ENCODE data around the gene POTEG.
"Not testable (repeated sequence)": the region's sequence is repeated elsewhere in the genome, so short reads cannot be mapped to it uniquely, and the experiment has no call there.

The POTEG gene

DNA sequence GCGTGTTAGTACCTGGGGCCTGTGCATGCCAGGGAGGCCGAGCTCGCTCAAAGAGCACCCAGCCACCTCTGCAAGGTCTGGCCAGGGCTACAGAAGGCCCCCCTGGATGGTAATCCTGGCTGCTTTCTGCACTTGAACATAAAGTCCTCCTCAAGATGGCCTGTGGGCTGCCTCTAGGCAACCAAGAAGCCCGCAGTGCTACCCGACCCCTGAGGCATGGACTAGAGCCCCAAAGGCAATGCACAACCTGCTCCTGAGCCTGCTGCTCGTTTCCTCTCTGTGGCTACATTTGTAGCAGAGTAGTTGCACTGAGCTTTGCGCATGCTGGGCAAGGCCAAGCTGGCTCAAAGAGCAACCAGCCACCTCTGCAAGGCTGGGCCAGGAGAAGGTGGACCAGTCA is 47.8 kb downstream of the POTEG start:
- CTCF ChIA-PET, result not testable (repeated sequence)

DNA sequence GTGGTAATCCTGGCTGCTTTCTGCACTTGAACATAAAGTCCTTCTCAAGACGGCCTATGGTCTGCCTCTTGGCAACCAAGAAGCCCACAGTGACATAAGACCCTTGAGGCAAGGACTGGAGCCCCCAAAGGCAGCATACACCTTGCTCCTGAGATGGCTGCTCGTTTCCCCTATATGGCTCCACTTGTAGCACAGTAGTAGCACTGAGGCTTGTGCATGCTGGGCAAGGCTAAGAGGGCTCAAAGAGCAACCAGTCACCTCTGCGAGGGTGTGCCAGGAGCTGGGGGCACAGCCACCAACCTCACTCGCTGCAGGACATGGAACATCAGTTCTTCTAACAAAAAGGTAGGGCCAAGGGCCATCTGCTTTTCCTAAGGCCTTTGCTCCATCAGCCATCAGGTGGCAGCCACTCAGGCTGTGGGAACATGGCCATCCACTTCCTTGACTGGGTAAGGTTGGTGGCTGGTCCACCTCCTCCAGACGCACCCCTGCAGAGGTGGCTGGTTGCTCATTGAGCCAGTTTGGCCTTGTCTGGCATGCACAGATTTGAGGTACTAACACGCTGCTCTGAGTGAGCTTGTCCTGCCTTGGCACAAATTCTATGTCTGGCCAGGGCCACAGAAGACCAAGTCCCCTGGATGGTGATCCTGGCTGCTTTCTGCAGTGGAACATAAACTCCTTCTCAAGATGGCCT is 49.9 kb downstream of the POTEG start:
- DNase-seq (ENCODE audit: low read depth, low spot score); POLR2A ChIA-PET; H3K4me3 ChIP-seq (ENCODE audit: low read depth, low read length); CTCF ChIA-PET: not testable (repeated sequence)

More for the DNA sequence above, 47.8 kb downstream of the POTEG start:
- DNase-seq (ENCODE audit: low read depth, low spot score); POLR2A ChIA-PET; H3K4me3 ChIP-seq (ENCODE audit: low read depth, low read length): not testable (repeated sequence)

DNA sequence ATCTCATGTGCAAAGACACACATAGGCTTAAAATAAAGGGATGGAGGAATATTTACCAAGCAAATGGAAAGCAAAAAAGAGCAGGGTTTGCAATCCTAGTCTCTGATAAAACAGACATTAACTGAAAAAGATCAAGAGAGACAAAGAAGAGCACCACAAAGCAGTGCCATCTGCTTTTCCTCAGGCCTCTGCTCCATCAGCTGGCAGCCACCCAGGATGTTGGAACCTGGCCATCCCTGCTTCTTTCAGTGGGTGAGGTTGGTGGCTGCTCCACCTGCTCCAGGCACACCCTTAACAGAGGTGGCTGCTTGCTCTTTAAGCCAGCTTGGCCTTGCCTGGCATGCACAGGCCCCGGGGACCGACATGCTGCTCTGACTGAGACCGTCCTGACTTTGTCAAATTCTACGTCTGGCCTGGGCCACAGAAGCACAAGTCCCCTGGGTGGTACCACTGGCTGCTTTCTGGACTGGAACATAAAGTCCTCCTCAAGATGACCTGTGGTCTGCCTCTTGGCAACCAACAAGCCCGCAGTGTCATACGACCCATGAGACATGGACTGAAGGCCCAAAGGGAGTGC is 51.0 kb downstream of the POTEG start:
- CTCF ChIA-PET; H3K4me3 ChIP-seq (ENCODE audit: low read depth, low read length); DNase-seq (ENCODE audit: low read depth, low spot score); POLR2A ChIA-PET: not testable (repeated sequence)

DNA sequence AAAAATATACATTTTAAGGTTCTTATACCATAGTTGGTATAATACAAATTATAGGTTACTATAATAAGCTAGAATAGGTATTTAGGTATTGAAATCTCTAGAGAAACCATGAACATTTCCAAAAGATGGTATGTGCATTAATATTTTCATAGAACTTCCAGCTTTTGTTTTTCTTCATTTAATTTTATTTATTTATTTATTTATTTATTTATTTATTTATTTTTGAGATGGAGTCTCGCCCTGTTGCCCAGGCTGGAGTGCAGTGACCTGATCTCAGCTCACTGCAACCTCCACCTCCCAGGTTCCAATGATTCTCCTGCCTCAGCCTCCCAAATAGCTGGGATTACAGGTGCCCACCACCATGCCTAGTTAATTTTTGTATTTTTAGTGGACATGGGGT is 54.0 kb downstream of the POTEG start:
- DNase-seq (ENCODE audit: low read depth, low spot score); POLR2A ChIA-PET; CTCF ChIA-PET; H3K4me3 ChIP-seq (ENCODE audit: low read depth, low read length): not testable (repeated sequence)

DNA sequence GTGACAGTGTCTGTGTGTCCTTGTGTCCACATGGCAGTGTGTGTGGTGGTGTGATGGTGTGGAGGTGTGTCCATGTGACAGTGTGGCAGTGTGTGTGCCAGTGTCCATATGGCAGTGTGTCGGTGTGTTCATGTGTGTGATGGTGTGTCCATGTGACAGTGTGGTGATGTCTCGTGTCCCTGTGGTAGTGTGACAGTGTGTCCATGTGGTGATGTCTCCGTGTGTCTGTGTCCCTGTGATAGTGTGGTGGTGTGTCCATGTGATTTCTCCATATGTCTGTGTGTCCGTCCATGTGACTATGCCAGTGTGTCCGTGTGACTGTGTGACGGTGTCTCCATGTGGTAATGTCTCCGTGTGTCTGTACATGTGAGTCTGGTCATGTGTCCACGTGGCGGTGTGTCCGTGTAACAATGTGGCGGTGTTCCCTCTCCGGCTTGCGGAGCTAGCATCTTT is 59.7 kb downstream of the POTEG start:
- H3K4me3 ChIP-seq (ENCODE audit: low read depth, low read length); CTCF ChIA-PET; DNase-seq (ENCODE audit: low read depth, low spot score); POLR2A ChIA-PET: not testable (repeated sequence)

DNA sequence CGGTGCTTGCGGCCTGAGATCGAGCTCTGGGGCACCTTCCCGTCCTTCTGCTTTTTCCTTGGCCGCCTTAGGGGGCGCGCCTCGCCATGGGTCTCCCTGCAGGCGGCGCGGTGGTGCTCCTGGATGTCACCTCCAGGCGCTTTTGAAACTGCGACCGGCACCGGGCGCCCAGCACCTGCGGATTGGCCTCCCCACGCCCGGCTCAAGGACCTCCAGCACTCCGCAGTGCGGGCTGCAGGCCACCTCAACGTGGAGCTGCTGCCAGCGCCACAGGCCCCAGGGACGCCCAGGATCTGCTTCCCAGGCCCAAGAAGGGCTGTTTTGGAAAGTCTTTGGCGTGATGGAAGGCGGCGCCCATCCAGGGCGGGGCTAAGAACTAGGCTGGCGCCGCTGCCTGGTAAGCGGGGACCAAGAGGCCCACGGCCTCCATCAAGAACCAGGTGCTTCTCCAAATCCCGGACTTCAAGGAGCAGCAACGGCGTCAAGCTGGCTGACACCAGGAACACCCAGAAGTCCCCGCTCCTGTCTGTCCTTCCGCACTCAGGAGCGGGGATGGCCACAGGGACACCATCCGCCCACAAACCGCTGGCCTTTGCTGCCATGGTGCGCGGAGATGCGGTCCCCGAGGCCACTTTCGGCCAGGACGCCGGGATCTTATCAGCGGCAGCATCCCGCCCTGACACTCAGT is 61.2 kb downstream of the POTEG start:
- H3K4me3 ChIP-seq (ENCODE audit: low read depth, low read length); CTCF ChIA-PET; DNase-seq (ENCODE audit: low read depth, low spot score): not testable (repeated sequence)
- POLR2A ChIA-PET, result interaction anchor here (0.6 kb wide), 1 partner anchor 402 kb away, joined by 3 read pairs; no protein-coding TSS in a partner anchor

DNA sequence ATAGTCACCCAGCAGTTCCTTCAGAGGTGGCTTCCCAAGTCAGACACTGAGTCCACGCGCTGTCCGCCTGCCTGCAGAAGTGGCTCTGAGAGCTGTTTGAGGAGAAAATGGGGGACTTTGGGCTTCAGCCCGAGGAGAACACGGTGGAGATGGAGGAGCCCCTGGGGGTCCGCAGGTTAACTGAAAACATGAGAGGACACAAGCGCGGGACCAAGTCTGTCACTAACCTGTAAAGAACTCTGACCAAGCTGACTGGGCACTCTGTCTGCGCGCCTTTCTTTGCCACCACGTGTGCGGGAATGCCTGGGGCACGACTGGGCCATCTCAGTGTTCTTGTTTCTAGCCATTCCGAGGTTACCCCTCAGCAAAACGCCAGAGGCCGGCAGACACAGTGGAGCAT is 62.4 kb downstream of the POTEG start:
- CTCF ChIA-PET; DNase-seq (ENCODE audit: low read depth, low spot score); POLR2A ChIA-PET; H3K4me3 ChIP-seq (ENCODE audit: low read depth, low read length): not testable (repeated sequence)

DNA sequence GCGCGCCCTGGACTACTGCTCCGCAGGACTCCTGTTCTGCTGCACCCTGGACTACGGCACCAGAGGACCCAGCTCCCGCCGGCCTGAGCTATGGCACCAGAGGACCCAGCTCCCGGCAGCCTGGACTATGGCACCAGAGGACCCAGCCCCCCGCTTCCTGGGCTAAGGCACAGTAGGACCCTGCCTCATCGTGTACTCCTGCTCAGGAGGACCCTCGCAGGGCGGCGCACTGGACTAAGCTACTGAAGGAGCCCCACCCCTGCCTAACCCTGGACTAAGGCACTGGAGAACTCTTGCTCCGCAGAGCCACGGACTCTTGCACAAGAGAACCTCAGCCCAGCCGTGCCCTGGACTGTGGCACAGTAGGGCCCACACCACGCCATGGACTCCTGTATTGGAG is 71.3 kb downstream of the POTEG start:
- CTCF ChIA-PET; DNase-seq (ENCODE audit: low read depth, low spot score); POLR2A ChIA-PET; H3K4me3 ChIP-seq (ENCODE audit: low read depth, low read length): not testable (repeated sequence)

DNA sequence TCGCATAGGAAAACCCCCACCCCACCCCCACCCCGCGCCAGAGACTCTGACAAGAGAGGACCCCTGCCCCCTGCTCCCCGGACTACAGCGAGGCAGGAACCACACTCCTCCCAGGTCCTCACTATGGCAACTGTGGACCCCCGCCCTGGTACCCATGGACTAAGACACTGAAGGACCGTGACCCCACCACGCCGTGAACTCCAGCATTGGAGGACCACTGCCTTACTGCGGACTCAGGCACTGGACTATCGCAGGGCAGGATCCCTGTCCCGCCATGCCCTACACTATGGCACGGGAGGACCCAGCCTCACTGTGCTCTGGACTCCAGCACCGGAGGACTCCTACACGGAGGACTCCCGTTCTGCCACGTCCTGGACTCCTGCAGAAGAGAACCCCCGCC is 71.8 kb downstream of the POTEG start:
- H3K4me3 ChIP-seq (ENCODE audit: low read depth, low read length); POLR2A ChIA-PET; CTCF ChIA-PET; DNase-seq (ENCODE audit: low read depth, low spot score): not testable (repeated sequence)

DNA sequence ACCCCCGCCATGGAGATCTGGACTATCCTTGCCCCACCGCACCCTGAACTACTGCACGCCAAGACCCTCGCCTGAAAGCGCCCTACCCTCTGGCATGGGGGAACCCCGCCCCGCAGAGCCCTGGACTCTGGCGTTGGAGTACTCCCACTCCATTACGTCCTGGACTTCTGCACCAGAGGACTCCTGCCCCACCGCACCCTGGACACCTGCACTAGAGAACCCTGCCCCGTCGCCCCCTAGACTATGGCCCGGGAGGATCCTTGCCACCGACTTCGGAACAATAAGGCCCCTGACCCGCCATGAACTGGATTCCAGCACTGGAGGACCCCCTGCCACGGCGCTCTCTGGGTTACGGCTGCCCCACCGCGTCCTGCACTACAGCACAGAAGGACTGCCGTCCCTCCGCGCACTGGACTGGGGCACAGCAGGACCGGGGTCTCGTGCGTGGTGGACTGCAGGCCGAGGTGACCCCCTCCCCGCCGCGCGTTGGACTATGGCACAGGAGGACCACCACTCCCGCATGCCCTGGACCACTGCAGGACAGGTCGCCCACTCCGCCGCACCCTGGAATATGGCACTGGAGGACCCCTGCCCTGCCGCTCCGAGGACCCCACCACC is 72.4 kb downstream of the POTEG start:
- DNase-seq (ENCODE audit: low read depth, low spot score); H3K4me3 ChIP-seq (ENCODE audit: low read depth, low read length); POLR2A ChIA-PET; CTCF ChIA-PET: not testable (repeated sequence)

DNA sequence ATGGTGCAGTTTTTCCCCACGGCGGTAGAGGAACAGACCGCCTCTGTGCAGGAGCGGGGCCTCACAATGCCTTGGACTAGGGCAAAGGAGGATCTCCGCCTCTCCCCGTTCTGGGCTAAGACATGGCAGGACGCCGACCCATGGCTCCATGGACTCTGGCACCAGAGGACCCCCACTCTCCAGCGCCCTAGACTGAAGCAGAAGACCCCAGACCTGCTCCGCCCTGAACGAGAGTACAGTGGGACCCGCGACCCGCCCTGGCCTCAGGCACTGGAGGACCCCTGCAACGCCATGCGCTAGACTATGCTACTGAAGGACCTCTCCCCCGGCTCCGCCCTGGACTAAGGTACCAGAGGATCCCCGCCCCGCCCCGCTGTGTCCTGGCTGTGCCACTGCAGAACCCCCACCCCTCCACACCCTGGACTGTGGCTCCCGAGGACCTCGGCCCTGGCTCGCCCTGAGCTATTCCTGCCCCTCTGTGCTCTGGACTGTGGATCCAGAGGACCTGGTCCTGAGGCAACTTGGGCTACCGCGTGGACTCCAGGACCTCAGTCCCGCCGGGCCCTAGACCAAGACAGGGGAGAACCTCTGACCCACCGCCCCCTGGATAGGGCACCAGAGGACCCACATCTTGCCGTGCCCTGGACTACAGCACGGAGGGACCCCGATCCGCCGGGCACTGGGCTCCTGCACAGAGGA is 73.1 kb downstream of the POTEG start:
- CTCF ChIA-PET; DNase-seq (ENCODE audit: low read depth, low spot score); POLR2A ChIA-PET; H3K4me3 ChIP-seq (ENCODE audit: low read depth, low read length): not testable (repeated sequence)

Measured in AG04449 (cell line).